Non-pigmented ciliary epithelial cell (primary cell): ENCODE data around the gene PTH2R.
"Not testable (repeated sequence)": the region's sequence is repeated elsewhere in the genome, so short reads cannot be mapped to it uniquely, and the experiment has no call there.

Source experiments
- DNase-seq: peaks from one replicate; pipeline ENCODE4 v3.0.0-alpha.2; 2010; ENCODE audit warnings: low read depth

Gene PTH2R

DNA sequence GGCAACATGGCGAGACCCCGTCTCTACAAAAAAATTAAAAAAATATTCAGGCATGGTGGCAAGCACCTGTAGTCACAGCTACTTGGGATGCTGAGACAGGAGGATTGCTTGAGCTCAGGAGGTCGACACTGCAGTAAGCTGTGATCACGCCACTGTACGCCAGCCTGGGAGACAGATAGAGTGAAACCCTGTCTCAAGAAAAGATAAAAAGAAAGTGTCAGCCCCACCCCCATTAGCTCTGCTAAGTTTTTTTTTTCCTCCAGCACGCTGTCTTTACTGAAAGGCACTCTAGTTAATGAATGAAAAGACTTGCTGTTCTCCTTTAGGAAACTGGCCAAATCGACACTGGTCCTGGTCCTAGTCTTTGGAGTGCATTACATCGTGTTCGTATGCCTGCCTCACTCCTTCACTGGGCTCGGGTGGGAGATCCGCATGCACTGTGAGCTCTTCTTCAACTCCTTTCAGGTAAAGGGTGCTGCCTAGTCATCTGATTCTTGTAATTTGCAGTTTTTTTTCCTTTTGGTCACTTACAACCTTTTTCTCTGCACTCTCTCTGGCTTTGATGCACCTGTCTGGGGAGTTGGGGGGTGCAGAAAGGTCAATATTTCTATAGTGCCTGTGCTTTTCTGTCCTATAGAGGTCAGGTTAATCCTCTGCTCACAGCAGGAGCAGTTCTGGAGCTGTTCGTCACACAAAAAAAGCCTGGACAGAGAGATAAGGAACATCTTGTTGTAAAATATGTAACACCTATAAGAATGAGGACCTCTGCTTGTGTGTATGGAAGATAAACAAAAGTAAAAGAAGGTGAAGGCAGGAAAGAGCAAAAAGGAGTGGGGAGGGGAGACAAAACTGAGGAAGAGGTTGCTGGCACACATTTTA, 82.3 kb downstream of the PTH2R start:
- no peak for DNase-seq

DNA sequence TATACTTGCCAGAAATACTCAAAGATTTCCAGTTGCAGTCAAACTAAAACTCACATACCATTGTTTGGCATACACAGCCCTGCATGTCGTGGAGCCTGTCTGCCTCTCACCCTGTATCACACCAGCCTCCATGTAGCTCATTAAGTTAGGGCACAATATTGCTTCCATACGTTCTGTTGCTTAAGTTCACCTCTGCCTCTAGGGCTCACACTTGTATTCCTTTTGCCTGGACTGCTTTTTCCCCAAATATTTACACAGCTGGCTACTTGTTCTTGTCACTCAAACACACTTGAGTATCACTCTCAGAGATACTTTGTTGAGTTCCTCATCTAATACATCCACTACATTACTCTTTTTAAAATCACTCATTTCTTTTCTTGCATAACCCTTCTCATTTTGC, 83.1 kb downstream of the PTH2R start:
- DNase-seq: no peak

DNA sequence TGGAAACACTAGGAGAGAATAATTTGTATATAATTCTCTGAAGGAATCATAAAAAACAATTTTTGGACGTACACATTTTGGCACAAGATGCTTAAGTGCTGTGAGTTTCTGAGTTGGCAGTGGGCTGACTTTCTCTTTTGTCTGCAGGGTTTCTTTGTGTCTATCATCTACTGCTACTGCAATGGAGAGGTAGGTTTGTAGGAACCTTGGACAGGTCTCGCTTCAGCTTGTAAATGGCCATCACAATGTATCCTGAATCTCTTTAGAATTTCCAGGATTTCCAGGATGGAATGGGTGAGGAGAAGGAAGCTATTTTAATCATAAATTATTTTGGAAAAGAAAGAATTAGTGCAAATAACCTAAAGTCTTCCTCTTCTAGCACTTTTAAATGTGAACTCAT, 83.9 kb downstream of the PTH2R start:
- no peak for DNase-seq

DNA sequence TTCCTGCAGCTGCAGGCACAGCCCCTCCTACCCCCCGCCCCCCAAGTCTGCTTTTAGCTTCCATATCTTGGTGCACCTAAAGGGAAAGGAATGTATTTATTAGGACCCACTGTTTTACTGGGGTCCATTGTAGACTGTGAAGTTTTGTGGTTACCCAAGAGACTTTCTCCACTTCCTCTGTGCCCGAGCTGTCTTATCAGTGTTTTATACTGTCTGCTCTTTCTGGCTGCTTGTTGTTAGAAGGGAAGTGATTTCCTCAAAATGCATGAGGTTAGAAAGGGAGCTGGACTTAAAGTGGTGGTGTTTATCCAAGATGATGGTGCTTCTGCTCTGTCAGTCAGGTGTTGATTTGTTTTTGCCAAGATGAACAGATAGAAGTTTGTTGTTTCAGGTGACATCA, 85.0 kb downstream of the PTH2R start:
- no peak for DNase-seq

DNA sequence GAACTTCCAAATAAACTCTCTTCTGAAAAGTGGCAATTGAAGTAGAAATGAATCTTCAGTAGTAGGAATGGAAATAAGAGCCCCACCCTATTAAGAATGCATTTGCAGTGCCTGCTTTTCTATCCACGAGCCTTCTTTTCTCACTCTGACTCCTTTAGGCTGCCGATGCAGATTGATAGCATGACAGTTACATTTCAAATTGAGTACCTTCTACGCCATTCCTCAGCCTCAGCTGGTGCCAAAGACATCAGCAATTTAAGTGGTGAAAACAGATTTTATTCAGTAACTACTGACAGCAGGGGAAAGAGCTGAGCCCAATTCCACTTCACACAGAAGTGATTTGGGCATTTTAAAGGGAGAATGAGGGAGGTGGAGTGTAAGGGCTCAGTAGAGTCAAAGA, 85.5 kb downstream of the PTH2R start:
- no peak for DNase-seq

DNA sequence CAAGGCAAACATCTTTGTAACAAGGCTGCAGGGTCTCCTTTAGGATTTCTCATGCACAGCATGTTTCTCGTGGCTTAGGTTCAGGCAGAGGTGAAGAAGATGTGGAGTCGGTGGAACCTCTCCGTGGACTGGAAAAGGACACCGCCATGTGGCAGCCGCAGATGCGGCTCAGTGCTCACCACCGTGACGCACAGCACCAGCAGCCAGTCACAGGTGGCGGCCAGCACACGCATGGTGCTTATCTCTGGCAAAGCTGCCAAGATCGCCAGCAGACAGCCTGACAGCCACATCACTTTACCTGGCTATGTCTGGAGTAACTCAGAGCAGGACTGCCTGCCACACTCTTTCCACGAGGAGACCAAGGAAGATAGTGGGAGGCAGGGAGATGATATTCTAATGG, 86.6 kb downstream of the PTH2R start:
- no peak for DNase-seq

DNA sequence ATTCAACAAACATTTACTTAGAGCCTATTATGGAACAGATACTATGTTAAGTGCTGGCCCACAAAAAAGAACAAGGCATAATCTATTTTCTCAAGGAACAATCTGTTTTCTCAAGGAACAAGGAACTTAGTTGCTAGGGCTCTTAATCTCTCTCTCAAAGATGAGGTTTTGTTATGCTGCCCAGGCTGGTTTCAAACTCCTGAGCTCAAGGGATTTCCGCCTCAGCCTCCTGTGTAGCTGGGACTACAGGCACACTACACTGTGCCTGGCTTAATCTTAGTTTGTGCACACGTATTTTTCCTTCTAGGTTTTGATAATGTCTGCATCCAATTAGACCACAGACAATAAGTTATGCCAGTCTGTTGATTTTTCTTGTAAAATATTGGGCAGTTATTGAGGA, 89.5 kb downstream of the PTH2R start:
- no peak for DNase-seq

DNA sequence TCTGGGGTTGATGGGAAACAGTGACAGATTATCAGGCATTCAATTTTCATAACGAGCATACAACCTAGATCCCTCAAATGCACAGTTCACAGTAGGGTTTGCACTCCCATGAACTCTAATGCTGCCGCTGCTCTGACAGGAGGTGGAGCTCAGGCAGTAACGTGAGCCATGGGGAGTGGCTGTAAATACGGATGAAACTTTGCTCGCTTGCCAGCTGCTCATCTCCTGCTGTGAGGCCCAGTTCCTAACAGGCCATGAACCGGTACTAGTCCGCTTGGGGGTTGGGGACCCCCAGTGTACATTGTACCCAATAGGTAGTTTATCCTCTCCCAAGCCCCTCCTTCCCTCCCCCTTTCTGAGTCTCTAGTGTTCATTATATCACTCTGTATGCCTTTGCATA, 94.6 kb downstream of the PTH2R start:
- DNase-seq: no peak

DNA sequence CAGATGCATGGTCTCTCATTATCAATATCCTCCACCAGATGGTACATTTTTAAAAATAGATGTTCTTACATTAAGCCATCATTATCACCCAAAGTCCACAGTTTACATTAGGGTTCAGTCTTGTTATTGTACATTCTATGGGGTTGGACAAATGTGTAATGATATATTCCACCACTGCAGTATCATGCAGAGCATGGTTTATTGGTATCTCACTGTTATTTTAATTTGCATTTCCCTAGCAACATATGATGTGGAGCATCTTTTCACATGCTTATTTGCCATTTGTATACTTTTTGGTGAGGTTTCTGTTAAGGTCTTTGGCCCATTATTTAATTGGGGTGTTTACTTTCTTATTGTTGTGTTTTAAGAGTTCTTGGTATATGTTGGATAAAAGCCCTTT, 95.7 kb downstream of the PTH2R start:
- DNase-seq: no peak

DNA sequence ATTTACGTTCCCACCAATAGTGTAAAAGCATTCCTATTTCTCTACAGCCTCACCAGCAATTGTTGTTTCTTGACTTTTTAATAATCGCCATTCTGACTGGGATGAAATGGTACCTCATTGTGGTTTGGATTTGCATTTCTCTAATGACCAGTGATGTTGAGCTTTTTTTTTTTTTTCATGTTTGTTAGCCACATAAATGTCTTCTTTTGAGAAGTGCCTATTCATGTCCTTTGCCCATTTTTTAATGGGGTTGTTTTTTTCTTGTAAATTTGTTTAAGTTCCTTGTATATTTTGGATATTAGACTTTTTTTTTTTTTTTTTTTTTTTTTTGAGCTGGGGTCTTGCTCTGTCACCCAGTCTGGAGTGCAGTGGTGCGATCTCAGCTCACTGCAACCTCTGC, 98.8 kb downstream of the PTH2R start:
- not testable (repeated sequence) for DNase-seq

DNA sequence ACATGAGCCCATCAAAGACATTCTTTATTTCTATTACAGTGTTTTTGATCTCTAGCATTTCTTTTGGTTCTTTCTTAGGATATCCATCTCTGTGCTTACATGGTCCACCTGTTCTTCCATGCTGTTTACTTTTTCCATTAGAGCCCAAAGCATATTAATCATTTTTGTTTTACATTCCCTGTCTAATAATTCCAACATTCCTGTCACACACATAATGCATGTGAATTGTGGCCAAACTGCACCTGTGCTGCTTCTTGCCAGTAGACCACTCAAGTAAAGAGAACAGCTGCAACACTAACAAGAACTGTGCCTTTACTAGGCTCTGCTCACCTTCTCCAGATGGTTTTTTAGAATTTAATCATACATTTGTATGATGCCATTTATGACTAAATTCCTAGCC, 103.0 kb downstream of the PTH2R start:
- DNase-seq: no peak

DNA sequence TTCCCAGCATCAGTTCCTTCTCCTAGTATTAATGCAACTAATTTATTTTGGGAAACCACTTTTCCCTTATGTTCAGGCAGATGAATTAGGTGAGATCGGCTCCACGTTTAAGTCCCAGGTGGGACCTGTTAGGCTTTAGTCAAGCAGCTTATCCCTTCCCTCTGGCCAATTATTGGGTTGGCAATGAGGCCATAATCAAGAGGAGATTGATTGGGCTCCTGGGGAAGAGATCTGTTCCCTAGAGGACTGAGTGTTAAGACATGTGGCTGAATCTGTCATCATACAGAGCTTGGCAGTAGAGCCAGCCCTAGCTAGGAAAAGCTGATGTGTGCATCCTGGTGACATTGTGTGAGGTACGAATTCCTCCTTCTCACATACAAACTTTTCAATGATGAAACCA, 104.4 kb downstream of the PTH2R start:
- no peak for DNase-seq

DNA sequence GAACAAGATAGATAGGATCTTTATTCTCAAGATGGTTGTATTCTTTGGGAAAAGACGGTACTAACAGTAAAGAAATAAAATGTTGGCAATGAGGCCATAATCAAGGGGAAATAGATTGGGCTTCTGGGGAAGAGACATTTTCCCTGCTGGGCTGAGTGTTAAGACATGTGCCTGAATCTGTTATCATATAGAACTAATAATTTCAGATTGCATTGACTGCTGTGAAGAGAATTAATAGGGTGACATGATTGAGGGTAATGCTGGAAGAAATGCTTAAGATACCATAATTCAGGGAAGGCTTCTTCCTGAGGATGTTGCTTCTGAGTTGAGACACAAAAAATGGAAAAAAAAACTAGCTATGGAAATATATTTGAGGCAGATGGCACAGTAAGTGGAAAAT, 105.0 kb downstream of the PTH2R start:
- no peak for DNase-seq

DNA sequence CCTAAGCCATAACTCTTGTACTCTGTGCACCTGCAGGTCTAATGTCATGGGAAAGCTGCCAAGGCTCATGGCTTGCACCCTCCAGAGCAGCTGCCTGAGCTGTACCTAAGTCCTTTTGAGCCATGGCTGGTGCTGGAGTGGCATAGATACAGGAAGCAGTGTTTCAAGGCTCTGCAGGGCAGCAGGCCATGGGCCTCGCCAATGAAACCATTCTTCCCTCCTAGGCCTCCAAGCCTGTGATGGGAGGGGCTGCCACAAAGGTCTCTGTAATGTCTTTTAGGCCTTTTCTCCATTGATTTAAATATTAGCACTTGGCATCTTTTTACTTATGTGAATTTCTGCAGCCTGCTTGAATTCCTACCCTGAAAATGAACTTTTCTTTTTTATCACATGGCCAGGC, 108.5 kb downstream of the PTH2R start:
- no peak for DNase-seq

DNA sequence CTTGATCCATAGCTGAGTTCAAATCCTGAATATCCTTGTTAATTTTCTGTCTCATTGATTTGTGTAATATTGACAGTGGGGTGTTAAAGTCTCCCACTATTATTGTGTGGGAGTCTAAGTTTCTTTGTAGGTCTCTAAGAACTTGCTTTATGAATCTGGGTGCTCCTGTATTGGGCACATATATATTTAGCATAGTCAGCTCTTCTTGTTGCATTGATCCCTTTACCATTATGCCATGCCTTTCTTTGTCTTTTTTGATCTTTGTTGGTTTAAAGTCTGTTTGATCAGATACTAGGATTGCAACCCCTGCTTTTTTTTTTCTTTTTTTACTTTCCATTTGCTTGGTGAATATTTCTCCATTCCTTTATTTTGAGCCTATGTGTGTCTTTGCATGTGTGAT, 116.5 kb downstream of the PTH2R start:
- DNase-seq: not testable (repeated sequence)

DNA sequence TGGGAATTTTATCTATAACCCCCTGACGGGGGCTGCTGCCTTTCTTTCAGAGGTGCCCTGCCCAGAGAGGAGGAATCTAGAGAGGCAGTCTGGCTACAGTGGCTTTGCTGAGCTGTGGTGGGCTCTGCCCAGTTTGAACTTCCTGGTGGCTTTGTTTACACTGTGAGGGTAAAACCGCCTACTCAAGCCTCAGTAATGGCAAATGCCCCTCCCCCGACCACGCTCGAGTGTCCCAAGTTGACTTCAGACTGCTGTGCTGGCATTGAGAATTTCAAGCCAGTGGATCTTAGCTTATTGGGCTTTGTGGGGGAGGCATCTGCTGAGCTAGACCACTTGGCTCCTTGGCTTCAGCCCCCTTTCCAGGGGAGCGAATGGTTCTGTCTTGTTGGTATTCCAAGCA, 118.6 kb downstream of the PTH2R start:
- not testable (repeated sequence) for DNase-seq

DNA sequence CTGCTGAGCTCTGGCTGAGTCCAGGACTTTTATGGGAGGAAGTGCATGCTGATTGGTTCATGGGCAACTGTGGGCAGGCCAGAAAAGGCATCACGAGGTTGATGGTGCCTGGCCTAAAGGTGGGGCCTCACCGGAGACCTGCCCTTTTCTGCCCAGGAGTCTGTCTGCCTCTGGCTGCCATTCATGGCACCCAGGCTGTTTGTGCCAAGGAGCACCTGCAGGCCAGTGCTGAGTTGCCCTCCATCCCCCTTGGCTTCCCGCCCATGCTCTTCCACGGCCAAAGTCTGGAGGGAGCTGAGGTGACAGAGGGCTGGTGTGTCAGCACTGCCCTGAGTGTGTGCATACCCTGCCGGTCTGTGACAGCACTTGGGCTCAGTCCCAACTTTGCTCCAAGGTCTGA, 123.2 kb downstream of the PTH2R start:
- no peak for DNase-seq

DNA sequence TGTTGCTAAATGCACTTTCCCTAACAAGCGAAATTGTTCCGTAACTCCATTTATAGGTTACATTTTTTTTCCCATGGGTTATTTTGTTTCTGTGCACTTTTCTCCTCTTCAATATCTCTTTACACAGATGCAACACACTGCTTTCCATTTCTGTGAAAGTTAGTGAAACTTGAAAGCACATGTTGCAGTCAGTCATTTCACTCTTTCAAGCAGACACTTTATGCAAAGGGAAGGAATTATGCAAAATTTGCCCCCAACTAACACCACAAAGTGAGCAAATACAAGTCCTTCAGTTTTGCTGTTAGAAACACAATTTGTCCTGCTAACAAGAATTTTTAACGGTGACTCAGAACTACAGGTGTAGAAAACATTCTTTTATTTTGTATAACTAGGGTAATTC, 124.8 kb downstream of the PTH2R start:
- DNase-seq: no peak

DNA sequence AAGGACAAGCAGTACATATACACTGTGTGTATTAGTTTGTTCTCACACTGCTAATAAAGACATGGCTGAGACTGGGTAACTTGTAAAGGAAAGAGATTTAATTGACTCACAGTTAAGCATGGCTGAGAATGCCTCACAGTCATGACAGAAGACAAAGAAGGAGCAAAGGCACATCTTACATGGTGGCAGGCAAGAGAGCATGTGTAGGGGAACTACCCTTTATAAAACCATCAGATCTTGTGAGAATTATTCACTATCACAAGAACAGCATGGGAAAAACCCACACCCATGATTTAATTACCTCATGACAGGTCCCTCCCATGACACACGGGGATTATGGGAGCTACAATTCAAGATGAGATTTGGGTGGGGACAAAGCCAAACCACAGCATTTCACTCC, 129.0 kb downstream of the PTH2R start:
- DNase-seq: not testable (repeated sequence)

DNA sequence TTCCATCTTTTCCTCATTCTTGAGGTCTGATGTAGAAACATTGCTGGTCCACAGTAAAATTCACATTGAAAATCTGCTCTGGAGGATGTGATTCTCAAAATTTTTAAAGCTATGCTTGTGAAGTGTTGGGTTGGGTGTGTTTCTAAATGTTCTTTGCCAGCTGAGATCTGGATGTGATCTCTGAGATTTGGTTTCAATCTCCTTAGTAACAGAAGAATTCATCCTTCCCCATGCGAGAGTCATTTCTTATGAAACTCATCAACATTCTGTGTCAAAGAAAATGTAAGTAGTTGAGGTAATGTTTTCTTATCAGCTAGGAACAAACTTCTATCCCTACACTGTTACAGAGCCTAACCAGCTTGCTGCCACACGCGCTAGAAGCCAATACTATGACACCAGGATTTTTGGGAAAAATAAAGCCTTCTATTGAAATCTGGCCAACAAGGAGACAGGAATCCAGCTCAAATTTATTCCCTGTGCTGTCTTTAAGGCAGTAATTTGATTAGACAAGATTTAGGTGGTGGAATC, 134.9 kb downstream of the PTH2R start:
- DNase-seq: no peak

DNA sequence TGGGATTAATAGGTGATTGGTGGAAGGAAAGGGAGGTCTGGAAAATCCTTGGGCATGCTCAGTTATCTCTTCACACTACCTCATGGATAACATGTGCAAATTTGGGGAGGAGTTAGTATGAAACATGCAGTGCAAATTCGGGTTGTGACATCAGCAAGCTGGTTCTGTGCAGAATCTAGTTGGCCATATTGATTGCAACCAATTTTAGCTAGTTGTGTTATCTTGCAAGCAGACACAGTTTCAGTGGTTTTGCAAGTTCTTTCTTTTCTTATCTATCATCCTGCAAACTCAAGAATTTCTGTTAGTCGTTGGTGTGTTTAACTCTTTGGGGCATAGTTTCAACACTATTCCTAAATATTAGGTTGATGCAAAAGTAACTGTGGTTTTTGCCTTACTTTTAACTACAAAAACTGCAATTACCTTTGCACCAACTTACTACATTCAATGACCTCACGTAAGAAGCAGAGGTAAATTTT, 135.4 kb downstream of the PTH2R start:
- DNase-seq: no peak

DNA sequence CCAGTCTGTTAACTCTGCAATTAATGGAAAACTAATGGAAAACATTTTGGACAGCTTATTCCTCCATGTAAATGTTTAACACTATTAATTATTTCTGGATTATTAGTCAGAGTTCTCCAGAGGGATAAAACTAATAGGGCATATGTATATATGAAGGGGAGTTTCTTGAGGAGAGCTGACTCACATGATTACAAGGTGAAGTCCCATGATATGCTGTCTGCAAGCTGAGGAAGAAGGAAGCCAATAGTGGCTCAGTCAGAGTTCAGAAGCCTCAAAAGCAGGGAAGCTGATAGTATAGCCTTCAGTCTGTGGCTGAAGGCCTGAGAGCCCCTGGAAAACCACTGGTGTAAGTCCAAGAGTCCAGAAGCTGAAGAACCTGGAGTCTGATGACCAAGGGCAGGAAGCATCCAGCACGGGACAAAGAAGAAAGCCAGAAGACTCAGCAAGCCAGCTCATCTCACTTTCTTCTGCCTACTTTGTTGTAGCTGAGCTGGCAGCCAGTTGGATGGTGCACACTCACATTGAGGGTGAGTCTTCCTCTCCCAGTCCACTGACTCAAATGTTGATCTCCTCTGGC, 136.0 kb downstream of the PTH2R start:
- DNase-seq: no peak
